Activated naive CD4-positive, alpha-beta T cell treated with anti-CD3 and anti-CD28 coated beads for 36 hours (primary cell): ENCODE data around the gene SUPT5H. TPM values are rescaled to one million over a fixed set of nuclear protein-coding genes. Genes with fewer than 3 reads are reported as not detected.
"Not testable (repeated sequence)": the region's sequence is repeated elsewhere in the genome, so short reads cannot be mapped to it uniquely, and the experiment has no call there.

Source experiments
- CTCF ChIA-PET: fragments of 350-600 bp; sonication (Branson Sonifier 250); formaldehyde crosslinking; loops from one replicate; lab custom pipeline; 2021; ENCODE audit warnings: antibody characterized with exemption; lab: Charles Lee
- DNase-seq: peaks from one replicate; pipeline ENCODE4 v3.0.0-alpha.2; 2020
- H3K27ac Mint-ChIP-seq: one replicate; pipeline ENCODE4 v1.8.0; 2021; ENCODE audit warnings: mild to moderate bottlenecking, mixed read lengths
- H3K27me3 Mint-ChIP-seq: one replicate; pipeline ENCODE4 v1.8.0; 2021; ENCODE audit warnings: low read depth, mixed read lengths
- H3K36me3 Mint-ChIP-seq: one replicate; pipeline ENCODE4 v1.8.0; 2021; ENCODE audit warnings: low read depth, mixed read lengths
- H3K4me1 Mint-ChIP-seq: one replicate; pipeline ENCODE4 v1.8.0; 2021; ENCODE audit warnings: low read depth, mixed read lengths
- H3K4me3 Mint-ChIP-seq: one replicate; pipeline ENCODE4 v1.8.0; 2021; ENCODE audit warnings: mild to moderate bottlenecking, moderate library complexity, mixed read lengths
- H3K9me3 Mint-ChIP-seq: one replicate; pipeline ENCODE4 v1.8.0; 2021; ENCODE audit warnings: mixed read lengths
- intact Hi-C: fragments of 100-400 bp; cut with micrococcal nuclease; formaldehyde crosslinking; loops from one replicate; pipeline ENCODE4 v1.15.1; 2023
- total RNA-seq, 2 experiments: library from RNA; stranded (reverse); gene quantifications; one replicate each; pipeline ENCODE4 v1.2.3, GENCODE V29; 2021

Gene SUPT5H
- total RNA-seq, 2 experiments from 2014 or later: 129 to 139 TPM

DNA sequence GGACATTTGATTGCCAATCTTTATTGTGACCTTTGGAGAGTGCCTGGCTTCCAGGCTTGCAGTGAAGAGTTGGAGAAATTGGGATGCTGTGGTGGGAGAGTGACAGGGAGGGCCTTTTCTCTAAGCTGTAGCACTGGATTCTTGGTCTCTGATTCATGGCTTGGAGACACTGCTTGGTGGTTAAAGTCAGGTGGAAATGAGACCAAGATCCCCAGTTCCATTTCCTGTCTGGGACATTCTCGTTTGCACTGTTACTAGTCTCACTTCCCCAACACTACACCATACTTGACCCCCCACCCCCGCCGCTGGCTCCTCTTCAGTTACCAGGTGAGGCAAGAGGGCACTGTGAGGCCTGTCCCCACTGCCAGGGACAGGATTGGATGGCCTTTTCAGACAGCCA, 2.9 kb downstream of the SUPT5H start:
- Mint-ChIP-seq H3K36me3 (peaks cover 54% of the 10 kb centered on the region), H3K27me3 (no peaks in the 10 kb centered on the region), H3K27ac (peak overlapping the region; percentile 96), H3K4me3 (peak overlapping the region; percentile 99), H3K4me1 (peaks cover 68% of the 10 kb centered on the region), H3K9me3 (no peaks in the 10 kb centered on the region)
- peak; percentile 72 for DNase-seq
- intact Hi-C loops: loop anchor here (10.0 kb wide), 2 partner anchors 397 to 547 kb away; partner anchors contain the start of genes FBL and ZNF546
- CTCF ChIA-PET: interaction anchor here (1.1 kb wide), 1 partner anchor 26 kb away, joined by 3 read pairs; no protein-coding TSS in a partner anchor

DNA sequence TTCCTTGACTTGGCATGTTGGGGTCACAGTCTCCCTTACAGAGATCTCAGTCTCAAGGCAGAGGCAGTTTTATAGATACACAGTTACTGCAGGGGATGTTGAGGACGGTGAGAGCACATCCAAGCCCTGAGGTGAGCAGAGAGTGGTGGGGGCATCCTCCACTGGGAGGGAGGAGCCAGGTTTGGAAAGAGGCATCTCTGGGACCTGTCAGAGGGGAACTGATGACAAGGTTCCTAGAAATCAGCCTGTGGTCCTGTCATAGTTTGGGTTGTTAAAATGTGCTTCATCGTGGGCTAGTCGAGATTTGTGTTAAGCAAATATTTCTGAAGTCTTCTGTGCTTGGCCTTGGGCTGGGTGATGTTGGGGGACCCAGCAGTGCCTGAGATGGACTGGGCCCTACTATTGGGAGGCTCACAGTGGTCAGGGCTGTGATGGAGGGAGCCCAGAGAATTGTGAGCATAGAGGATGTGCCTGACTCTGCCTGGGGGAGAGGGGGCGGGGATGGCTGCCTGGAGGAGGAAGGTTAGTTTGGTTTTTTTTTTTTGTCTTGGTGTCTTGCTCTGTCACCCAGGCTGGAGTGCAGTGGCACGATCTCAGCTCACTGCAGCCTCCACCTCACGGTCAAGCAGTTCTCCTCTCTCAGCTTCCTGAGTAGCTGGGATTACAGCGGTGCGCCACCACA, 3.9 kb downstream of the SUPT5H start:
- Mint-ChIP-seq H3K36me3 (peaks cover 57% of the 10 kb centered on the region), H3K4me1 (peaks cover 70% of the 10 kb centered on the region), H3K27me3 (no peaks in the 10 kb centered on the region), H3K9me3 (no peaks in the 10 kb centered on the region), H3K27ac (peak overlapping the region; percentile 96), H3K4me3 (peak overlapping the region; percentile 37)
- peak; percentile 47 for DNase-seq
- CTCF ChIA-PET: interaction anchor here (0.6 to 1.5 kb wide), 2 partner anchors 22 to 26 kb away, joined by 3 to 4 read pairs; no protein-coding TSS in a partner anchor
- intact Hi-C loops: loop anchor here (10.0 kb wide), 2 partner anchors 396 to 546 kb away; partner anchors contain the start of genes FBL and ZNF546

DNA sequence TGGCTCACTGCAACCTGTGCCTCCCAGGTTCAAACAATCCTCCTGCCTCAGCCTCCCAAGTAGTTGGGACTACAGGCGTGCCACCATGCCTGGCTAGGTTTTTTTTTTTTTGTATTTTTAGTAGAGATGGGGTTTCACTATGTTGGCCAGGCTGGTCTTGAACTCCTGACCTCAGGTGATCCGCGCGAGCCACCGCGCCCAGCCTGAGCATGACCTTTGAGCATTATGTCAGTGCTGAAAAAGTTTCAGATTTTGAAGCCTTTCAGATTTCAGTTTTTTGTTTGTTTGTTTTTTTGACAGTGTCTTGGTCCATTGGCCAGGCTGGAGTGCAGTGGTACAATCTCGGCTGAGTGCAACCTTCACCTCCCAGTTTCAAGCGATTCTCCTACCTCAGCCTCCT, 5.9 kb downstream of the SUPT5H start:
- CTCF ChIA-PET: interaction anchor here (1.6 to 1.7 kb wide), 2 partner anchors 13 to 82 kb away, joined by 3 to 4 read pairs; no protein-coding TSS in a partner anchor

DNA sequence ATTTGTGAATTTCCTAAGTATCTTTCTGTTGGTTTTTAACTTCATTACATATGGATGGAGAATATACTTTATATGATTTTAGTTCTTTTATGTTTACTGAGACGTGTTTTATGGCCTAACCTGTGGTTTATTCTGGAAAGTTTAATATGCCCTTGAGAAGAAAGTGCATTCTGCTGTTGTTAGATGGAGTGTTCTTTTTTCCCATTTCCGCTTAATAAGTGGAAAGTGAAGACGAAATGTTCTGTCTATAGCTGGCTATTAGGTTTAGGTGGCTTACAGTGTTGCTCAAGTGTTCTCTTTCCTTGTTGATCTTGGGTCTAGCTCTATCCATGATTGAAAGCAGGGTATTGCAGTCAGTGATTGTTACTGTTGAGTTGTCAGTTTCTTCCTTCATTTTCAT, 18.0 kb downstream of the SUPT5H start:
- Mint-ChIP-seq H3K27me3 (no peaks in the 10 kb centered on the region), H3K27ac (peak overlapping the region; percentile 1), H3K9me3 (no peaks in the 10 kb centered on the region), H3K4me3 (no peak overlapping the region), H3K36me3 (peaks cover 52% of the 10 kb centered on the region), H3K4me1 (no peaks in the 10 kb centered on the region)
- intact Hi-C loops: no loop called here
- CTCF ChIA-PET: interaction anchor here (1.4 to 2.3 kb wide), 2 partner anchors 11 to 23 kb away, joined by 7 read pairs; no protein-coding TSS in a partner anchor
- no peak for DNase-seq

More for the DNA sequence above, 5.9 kb downstream of the SUPT5H start:
- H3K9me3 Mint-ChIP-seq, H3K4me3 Mint-ChIP-seq, H3K27me3 Mint-ChIP-seq, intact Hi-C loops, DNase-seq: not testable (repeated sequence)
- Mint-ChIP-seq H3K4me1 (peaks cover 63% of the 10 kb centered on the region), H3K27ac (peak overlapping the region; percentile 73), H3K36me3 (peaks cover 51% of the 10 kb centered on the region)

DNA sequence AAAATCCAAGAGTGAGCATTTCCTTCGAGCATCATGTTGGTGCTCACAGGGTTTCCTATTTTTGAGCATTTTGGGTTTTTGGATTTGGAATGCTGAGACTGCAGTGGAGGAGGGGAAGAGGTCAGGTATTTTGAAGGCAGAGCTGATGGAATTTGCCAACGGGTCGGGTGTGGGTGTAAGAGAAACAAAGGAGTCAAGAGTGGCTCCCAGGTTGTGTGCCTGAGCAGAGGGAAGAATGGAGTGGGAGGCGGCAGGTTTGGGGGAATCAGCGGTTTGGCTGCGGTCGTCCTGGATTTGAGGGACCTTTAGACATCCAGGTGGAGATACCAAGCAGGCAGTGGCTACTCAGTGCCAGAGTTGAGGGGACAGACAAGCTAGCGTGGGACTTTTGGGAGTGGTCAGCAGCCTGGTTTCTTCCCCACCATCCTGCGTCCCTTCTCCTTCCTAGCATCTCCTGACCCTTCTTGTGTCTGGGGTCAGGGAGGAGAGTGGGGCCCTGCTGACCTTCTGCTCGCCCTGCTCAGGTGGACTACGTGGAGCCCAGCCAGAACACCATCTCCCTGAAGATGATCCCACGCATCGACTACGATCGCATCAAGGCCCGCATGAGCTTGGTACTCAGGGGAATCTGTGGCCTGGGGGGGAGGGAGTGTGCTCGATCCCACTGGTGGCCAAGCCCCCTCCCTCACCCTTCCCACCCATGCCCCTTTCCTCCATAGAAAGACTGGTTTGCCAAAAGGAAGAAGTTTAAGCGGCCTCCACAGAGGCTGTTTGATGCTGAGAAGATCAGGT, 20.8 kb downstream of the SUPT5H start:
- Mint-ChIP-seq H3K4me1 (peaks cover 16% of the 10 kb centered on the region), H3K9me3 (no peaks in the 10 kb centered on the region), H3K36me3 (peaks cover 54% of the 10 kb centered on the region), H3K4me3 (no peak overlapping the region), H3K27ac (no peak overlapping the region), H3K27me3 (no peaks in the 10 kb centered on the region)
- intact Hi-C loops: no loop called here
- DNase-seq: no peak
- CTCF ChIA-PET: interaction anchor here (2.3 kb wide), 1 partner anchor 26 kb away, joined by 7 read pairs; no protein-coding TSS in a partner anchor

DNA sequence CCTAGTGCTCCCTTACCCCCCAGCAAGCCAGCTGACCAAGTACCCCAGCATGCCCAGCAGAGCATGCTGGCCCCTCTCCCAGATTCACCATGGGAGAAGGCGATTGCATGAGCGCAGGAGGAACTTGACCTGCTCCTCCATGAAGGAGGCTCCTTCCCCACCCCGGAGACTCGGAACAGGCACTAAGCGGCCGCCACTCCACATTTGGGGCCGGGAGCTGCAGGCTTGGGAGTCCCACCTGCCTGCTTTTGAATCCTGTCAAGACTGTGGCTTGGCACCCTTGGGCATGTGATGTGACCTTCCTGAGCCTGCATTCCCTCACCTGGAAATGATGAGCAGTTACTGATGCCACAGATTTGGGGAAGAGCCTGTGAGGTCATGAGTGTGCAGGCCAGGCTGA, 22.6 kb downstream of the SUPT5H start:
- Mint-ChIP-seq H3K4me1 (peaks cover 17% of the 10 kb centered on the region), H3K36me3 (peaks cover 60% of the 10 kb centered on the region), H3K9me3 (no peaks in the 10 kb centered on the region), H3K4me3 (no peak overlapping the region), H3K27ac (no peak overlapping the region), H3K27me3 (no peaks in the 10 kb centered on the region)
- CTCF ChIA-PET: interaction anchor here (0.9 kb wide), 1 partner anchor 28 kb away, joined by 3 read pairs; no protein-coding TSS in a partner anchor
- no peak for DNase-seq
- intact Hi-C loops: no loop called here

DNA sequence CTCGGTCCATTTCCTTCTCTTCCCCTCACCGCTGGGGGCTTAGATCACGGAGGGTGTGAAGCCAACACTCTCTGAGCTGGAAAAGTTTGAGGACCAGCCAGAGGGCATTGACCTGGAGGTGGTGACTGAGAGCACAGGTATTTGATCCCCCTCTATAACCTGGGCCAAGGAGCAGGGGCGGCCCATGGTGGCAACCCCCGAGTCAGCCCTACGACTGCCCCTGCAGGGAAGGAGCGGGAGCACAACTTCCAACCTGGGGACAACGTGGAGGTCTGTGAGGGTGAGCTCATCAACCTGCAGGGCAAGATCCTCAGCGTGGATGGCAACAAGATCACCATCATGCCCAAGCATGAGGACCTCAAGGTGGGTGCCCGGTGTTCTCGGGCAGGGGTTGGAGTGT, 23.7 kb downstream of the SUPT5H start:
- no peak for DNase-seq
- no peak overlapping the region for H3K27ac Mint-ChIP-seq
- intact Hi-C loops: no loop called here
- CTCF ChIA-PET: no interaction called here
- peaks cover 17% of the 10 kb centered on the region for H3K4me1 Mint-ChIP-seq
- H3K36me3 Mint-ChIP-seq: peaks cover 52% of the 10 kb centered on the region
- H3K27me3 Mint-ChIP-seq: no peaks in the 10 kb centered on the region
- no peaks in the 10 kb centered on the region for H3K9me3 Mint-ChIP-seq
- H3K4me3 Mint-ChIP-seq: no peak overlapping the region

DNA sequence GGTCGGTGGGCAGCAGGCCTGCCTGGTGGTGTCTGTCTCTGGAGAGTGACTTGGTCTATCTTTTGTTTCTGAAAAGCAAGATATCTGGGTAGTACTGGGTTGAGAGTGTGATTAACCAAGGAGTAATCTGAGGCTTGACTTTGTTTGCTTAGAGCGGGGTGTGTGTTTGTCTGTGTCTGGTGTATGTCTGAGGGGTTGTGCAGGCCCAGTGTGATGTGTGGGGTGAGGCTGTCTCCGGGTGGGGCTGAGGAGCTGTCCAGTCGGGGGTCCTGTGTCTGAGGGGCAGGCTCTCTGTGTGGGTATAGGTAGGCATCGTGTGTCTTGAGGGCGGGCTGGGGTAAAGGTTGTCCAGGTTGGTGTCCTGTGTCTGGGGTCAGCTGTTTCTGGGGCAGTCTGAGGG, 24.2 kb downstream of the SUPT5H start:
- Mint-ChIP-seq H3K27me3 (no peaks in the 10 kb centered on the region), H3K4me3 (no peak overlapping the region), H3K27ac (peak overlapping the region; percentile 13), H3K36me3 (peaks cover 56% of the 10 kb centered on the region), H3K4me1 (peaks cover 17% of the 10 kb centered on the region), H3K9me3 (no peaks in the 10 kb centered on the region)
- intact Hi-C loops: no loop called here
- no peak for DNase-seq
- CTCF ChIA-PET: no interaction called here

DNA sequence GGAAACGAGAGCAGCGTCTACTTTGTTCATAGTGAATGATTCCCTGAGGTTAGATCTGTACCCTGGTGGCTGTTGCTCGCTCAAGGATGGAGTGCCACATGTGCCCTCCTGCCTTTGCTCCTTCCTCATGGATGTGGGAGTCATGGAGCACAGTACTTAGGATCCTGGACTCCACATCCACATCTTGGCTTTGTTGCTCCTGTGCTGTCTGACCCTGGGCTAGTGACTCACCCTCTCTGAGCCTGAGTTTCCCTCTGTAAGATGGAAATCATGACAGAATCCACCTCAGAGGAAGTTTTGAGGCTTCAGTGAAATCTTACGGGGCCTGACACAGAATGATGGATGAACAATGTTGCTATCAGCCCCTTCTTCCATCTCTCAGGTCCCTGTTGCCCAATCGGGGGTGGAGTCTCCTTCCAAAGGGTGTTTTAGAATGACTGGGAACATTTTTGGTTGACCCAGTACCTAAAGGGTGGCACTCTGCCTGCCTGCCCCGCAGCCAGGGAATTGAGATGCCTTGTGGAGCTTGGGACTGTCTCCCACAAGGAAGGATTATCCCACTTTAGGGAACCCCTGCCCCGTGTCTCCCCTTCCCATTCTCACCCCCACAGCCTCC, 25.4 kb downstream of the SUPT5H start:
- DNase-seq: no peak
- H3K4me1 Mint-ChIP-seq: peaks cover 17% of the 10 kb centered on the region
- H3K27ac Mint-ChIP-seq: peak overlapping the region; percentile 33
- intact Hi-C loops: no loop called here
- CTCF ChIA-PET: interaction anchor here (0.6 to 1.2 kb wide), 3 partner anchors 31 to 106 kb away, joined by 3 to 5 read pairs (median 5); partner anchors contain the start of gene EID2B
- H3K4me3 Mint-ChIP-seq: no peak overlapping the region
- no peaks in the 10 kb centered on the region for H3K27me3 Mint-ChIP-seq
- peaks cover 52% of the 10 kb centered on the region for H3K36me3 Mint-ChIP-seq
- H3K9me3 Mint-ChIP-seq: no peaks in the 10 kb centered on the region

DNA sequence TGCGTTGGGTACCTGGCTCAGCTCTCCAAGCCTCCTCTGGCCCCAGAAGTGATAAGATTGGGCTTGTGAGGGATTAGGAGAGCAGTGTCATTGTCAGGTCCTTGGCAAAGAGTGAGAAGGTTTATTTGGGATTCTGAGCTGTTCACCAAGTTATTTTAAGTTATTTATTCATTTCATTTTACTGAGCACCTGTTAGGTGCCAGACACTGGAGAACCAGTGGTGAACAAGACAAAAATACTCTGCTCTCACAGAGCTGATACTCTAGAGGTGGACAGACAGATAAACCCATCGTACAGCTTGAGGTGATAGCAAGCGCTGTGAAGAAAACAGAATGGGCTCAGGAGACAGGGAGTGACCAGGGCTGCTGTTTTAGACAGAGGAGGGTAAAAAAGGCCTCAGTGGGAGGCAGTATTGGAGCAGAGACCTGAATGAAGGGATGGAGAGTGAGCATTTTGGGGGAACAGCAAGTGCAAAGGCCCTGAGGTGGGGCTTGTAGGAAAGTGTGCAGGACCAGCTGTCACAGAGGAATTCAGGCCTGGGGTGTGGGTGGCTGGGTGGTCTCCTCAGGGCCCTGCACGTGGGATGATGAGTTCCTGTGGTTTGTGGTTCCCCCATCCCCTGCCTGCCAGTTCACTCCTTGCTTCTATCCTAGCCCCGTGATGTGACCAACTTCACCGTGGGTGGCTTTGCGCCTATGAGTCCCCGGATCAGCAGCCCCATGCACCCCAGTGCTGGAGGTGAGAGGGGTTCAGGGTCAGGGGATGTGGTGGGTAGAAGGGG, 26.6 kb downstream of the SUPT5H start:
- DNase-seq: no peak
- intact Hi-C loops: no loop called here
- H3K36me3 Mint-ChIP-seq: peaks cover 48% of the 10 kb centered on the region

DNA sequence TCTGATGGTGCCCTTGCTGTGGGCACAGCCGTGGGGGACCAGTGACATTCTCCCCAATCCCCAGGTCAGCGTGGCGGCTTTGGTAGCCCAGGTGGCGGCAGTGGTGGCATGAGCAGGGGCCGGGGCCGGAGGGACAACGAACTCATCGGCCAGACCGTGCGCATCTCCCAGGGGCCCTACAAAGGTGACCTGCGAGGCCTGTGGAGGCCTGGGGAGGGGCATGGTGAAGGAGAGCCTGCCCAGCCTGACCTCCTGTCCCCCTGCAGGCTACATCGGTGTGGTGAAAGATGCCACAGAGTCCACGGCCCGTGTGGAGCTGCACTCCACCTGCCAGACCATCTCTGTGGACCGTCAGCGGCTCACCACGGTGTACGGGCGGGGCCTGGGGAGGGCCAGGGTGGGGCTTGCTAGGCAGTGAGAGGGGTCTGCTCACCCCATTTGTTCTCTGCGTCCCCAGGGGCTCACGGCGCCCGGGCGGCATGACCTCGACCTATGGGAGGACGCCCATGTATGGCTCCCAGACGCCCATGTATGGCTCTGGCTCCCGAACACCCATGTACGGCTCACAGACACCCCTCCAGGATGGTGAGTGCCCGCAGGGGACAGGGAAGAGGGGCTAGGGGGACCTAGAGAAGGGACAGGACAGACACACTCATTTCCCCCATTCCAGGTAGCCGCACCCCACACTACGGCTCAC, 27.5 kb downstream of the SUPT5H start:
- DNase-seq: no peak
- CTCF ChIA-PET: no interaction called here
- H3K9me3 Mint-ChIP-seq: no peaks in the 10 kb centered on the region
- H3K27ac Mint-ChIP-seq: no peak overlapping the region
- H3K27me3 Mint-ChIP-seq: no peaks in the 10 kb centered on the region
- peaks cover 17% of the 10 kb centered on the region for H3K4me1 Mint-ChIP-seq
- intact Hi-C loops: no loop called here
- no peak overlapping the region for H3K4me3 Mint-ChIP-seq
- peaks cover 45% of the 10 kb centered on the region for H3K36me3 Mint-ChIP-seq

More for the DNA sequence above, 26.6 kb downstream of the SUPT5H start:
- CTCF ChIA-PET: interaction anchor here (1.1 to 1.2 kb wide), 3 partner anchors 22 to 61 kb away, joined by 3 to 5 read pairs (median 4); partner anchors contain the start of gene EID2B
- Mint-ChIP-seq H3K27ac (no peak overlapping the region), H3K9me3 (no peaks in the 10 kb centered on the region), H3K27me3 (no peaks in the 10 kb centered on the region), H3K4me1 (peaks cover 17% of the 10 kb centered on the region), H3K4me3 (no peak overlapping the region)
